Endothelial cell of umbilical vein (primary cell): Measurements from ENCODE around the gene F8A1. TPM values are rescaled to one million over a fixed set of nuclear protein-coding genes. Genes with fewer than 3 reads are reported as not detected.
"Not testable (repeated sequence)": the region's sequence is repeated elsewhere in the genome, so short reads cannot be mapped to it uniquely, and the experiment has no call there.

Experiments
- BruUV-seq: library from RNA; stranded (reverse); fragments of 400-500 nt; replicated peaks from 2 replicates; lab custom pipeline; 2021; lab: Mats Ljungman, UMichigan
- CTCF ChIA-PET: fragments of 300-600, 350-600 bp; sonication (Branson Sonifier 250); formaldehyde crosslinking; loops from one replicate; lab custom pipeline; 2021; ENCODE audit warnings: antibody characterized with exemption, inconsistent platforms; lab: Charles Lee
- POLR2A ChIA-PET: fragments of 300-600, 350-600 bp; sonication (Branson Sonifier 250); formaldehyde crosslinking; loops from one replicate; lab custom pipeline; 2021; ENCODE audit warnings: antibody characterized with exemption, inconsistent platforms; lab: Charles Lee
- DNase-seq: peaks from one replicate; pipeline ENCODE4 v3.0.0-alpha.2; 2011; ENCODE audit warnings: low read depth, low spot score
- FAIRE-seq: peaks from 2 replicates; lab custom pipeline; 2011; peaks lifted over from hg19 to GRCh38; lab: Jason Lieb, UNC
- H2AFZ ChIP-seq: 2 replicates; pipeline ENCODE4 v1.6.0; 2012; ENCODE audit warnings: low read depth, low read length, control low read depth, inconsistent platforms
- H3K27ac ChIP-seq: 2 replicates; pipeline ENCODE4 v1.5.1; 2011; ENCODE audit warnings: low read depth, mild to moderate bottlenecking, control low read depth, low read length, moderate library complexity; ENCODE audit not compliant: insufficient read depth
- H3K27me3 ChIP-seq, 2 experiments: 2 replicates each; pipeline versions ENCODE4 v1.6.0 to v1.6.1; 2011; ENCODE audit warnings: low read length in 2 of 2, mixed read lengths in 1 of 2; ENCODE audit not compliant: control insufficient read depth in 2 of 2, insufficient read depth in 2 of 2
- H3K36me3 ChIP-seq, 2 experiments: 2 replicates in 1 of 2; 3 replicates in 1 of 2; pipeline ENCODE4 v1.5.1; 2011; ENCODE audit warnings: low read length in 2 of 2, mild to moderate bottlenecking in 1 of 2, moderate library complexity in 1 of 2; ENCODE audit not compliant: control insufficient read depth in 2 of 2, insufficient read depth in 2 of 2; ENCODE audit errors: extremely low read depth in 1 of 2
- H3K4me1 ChIP-seq: 3 replicates; pipeline ENCODE4 v1.5.1; 2011; ENCODE audit warnings: mild to moderate bottlenecking, low read length; ENCODE audit not compliant: control insufficient read depth, insufficient read depth; ENCODE audit errors: extremely low read depth
- H3K4me2 ChIP-seq: 2 replicates; pipeline ENCODE4 v1.6.1; 2011; ENCODE audit warnings: low read length, control low read depth, mixed read lengths; ENCODE audit not compliant: insufficient read depth
- H3K4me3 ChIP-seq, 3 experiments: fragments of 200-600 bp in 1 of 3; sonication (generic), shearing (Covaris generic) in 1 of 3; replicated peaks in 1 of 3; 2 replicates each; pipeline ENCODE4 v1.5.1; 2011 to 2016; ENCODE audit warnings: control low read depth in 3 of 3, low read length in 3 of 3, mild to moderate bottlenecking in 2 of 3, inconsistent platforms in 1 of 3, low read depth in 1 of 3, moderate library complexity in 1 of 3; ENCODE audit not compliant: insufficient read depth in 1 of 3
- H3K79me2 ChIP-seq: 2 replicates; pipeline ENCODE4 v1.6.0; 2012; ENCODE audit warnings: low read length, inconsistent platforms; ENCODE audit not compliant: control insufficient read depth, insufficient read depth
- H3K9ac ChIP-seq: replicated peaks from 2 replicates; pipeline ENCODE3; 2011; ENCODE audit warnings: low read length, control low read depth; ENCODE audit not compliant: insufficient read depth; ENCODE audit errors: extremely low read depth
- H3K9me1 ChIP-seq: replicated peaks from 3 replicates; pipeline ENCODE4 v1.6.0; 2011; ENCODE audit warnings: mild to moderate bottlenecking, low read length; ENCODE audit not compliant: control insufficient read depth, insufficient read depth; ENCODE audit errors: extremely low read depth
- H3K9me3 ChIP-seq: replicated peaks from 2 replicates; pipeline ENCODE4 v1.5.1; 2012; ENCODE audit warnings: low read length, inconsistent platforms; ENCODE audit not compliant: control insufficient read depth, insufficient read depth
- H4K20me1 ChIP-seq: replicated peaks from 2 replicates; pipeline ENCODE3; 2011; ENCODE audit warnings: mild to moderate bottlenecking, low read length; ENCODE audit not compliant: control insufficient read depth, insufficient read depth; ENCODE audit errors: extremely low read depth
- dilution Hi-C: fragments of 300-500 bp; cut with MboI; formaldehyde crosslinking; loops from one replicate; pipeline ENCODE4 v1.15.0; 2019; ENCODE audit warnings: low sequenced_read_pairs; ENCODE audit not compliant: extremely low pct_ligation_motif_present
- intact Hi-C: fragments of 100-400 bp; cut with micrococcal nuclease; formaldehyde crosslinking; loops from one replicate; pipeline ENCODE4 v1.10.0; 2022
- polyA plus RNA-seq, 4 experiments: library from polyadenylated mRNA; depleted of rRNA in 3 of 4; stranded (reverse) in 3 of 4; unstranded in 1 of 4; fragments of >200 nt; gene quantifications; 2 replicates each; pipeline versions ENCODE4 v1.2.1 to v1.2.3, GENCODE V29; 2011 to 2012; ENCODE audit warnings: missing spikeins in 1 of 4
- total RNA-seq: library from RNA; stranded (reverse); gene quantifications from 2 replicates; pipeline ENCODE4 v1.2.3, GENCODE V29; 2021

Gene F8A1
- total and polyA plus RNA-seq, 2 donors (not counting 3 experiments of a cell fraction or from before 2014, with no cell fraction given): 10.0 to 11.4 TPM

GRCh38 chrX:154885549-154885948, 606 bp upstream of the F8A1 start:
- H3K9ac ChIP-seq, H3K4me2 ChIP-seq, DNase-seq, FAIRE-seq, intact Hi-C loops, H3K27me3 ChIP-seq, H4K20me1 ChIP-seq, H3K4me3 ChIP-seq, H2AFZ ChIP-seq, dilution Hi-C loops, H3K9me1 ChIP-seq, H3K79me2 ChIP-seq, POLR2A ChIA-PET, CTCF ChIA-PET, H3K9me3 ChIP-seq, H3K36me3 ChIP-seq, BruUV-seq, H3K4me1 ChIP-seq, H3K27ac ChIP-seq: not testable (repeated sequence)

GRCh38 chrX:154886789-154887221, 650 bp downstream of the F8A1 start:
- H3K27me3 ChIP-seq, H3K4me3 ChIP-seq, H3K9me3 ChIP-seq, intact Hi-C loops, H3K79me2 ChIP-seq, H3K9ac ChIP-seq, H3K9me1 ChIP-seq, H2AFZ ChIP-seq, dilution Hi-C loops, BruUV-seq, POLR2A ChIA-PET, H3K36me3 ChIP-seq, H4K20me1 ChIP-seq, FAIRE-seq, CTCF ChIA-PET, DNase-seq, H3K27ac ChIP-seq, H3K4me1 ChIP-seq, H3K4me2 ChIP-seq: not testable (repeated sequence)
